Esophagus squamous epithelium (tissue), 5 donors: ENCODE data around the gene TM7SF3. TPM values are rescaled to one million over a fixed set of nuclear protein-coding genes. Genes with fewer than 3 reads are reported as not detected.
A peak's percentile ranks its signal among the peaks of the same experiment; 100 is the strongest.
"Not testable (repeated sequence)": the region's sequence is repeated elsewhere in the genome, so short reads cannot be mapped to it uniquely, and the experiment has no call there.

ENCODE experiments used
- DNase-seq: peaks from one replicate; lab custom pipeline; 2025; lab: John Stamatoyannopoulos, UW
- H3K27ac ChIP-seq, 4 donors: fragments of 200-600 bp; sonication (generic); one replicate each; pipeline ENCODE4 v1.5.1; 2016 to 2019; ENCODE audit warnings: mild to moderate bottlenecking in 1 of 4
- H3K27me3 ChIP-seq, 4 donors: fragments of 200-600 bp; sonication (generic); 1 replicate in 3 of 4; 2 replicates in 1 of 4; pipeline versions ENCODE4 v1.5.1 to v1.6.0; 2017 to 2021; ENCODE audit warnings: antibody characterized with exemption in 1 of 4
- H3K36me3 ChIP-seq, 3 donors: fragments of 200-600 bp; sonication (generic); one replicate each; pipeline ENCODE4 v1.5.1; 2016 to 2019
- H3K4me1 ChIP-seq, 3 donors: fragments of 200-600 bp; sonication (generic); one replicate each; pipeline ENCODE4 v1.5.1; 2017 to 2019
- H3K4me3 ChIP-seq, 4 donors: fragments of 200-600 bp; sonication (generic); 1 replicate in 3 of 4; 2 replicates in 1 of 4; pipeline ENCODE4 v1.5.1; 2016 to 2019; ENCODE audit warnings: mild to moderate bottlenecking in 2 of 4, moderate library complexity in 1 of 4
- H3K9me3 ChIP-seq, 3 donors: fragments of 200-600 bp; sonication (generic); one replicate each; pipeline ENCODE4 v1.5.1; 2016 to 2019
- CTCF ChIP-seq, 6 experiments: fragments of 450-650 bp in 4 of 6; fragments of 200-600 bp in 2 of 6; sonication (generic) in 2 of 6; IDR thresholded peaks; one replicate each; pipeline ENCODE4 v1.5.1; 2016 to 2019; ENCODE audit warnings: antibody characterized with exemption in 6 of 6, mild to moderate bottlenecking in 4 of 6, moderate library complexity in 4 of 6
- POLR2A ChIP-seq, 4 donors: fragments of 450-650 bp; IDR thresholded peaks; one replicate each; pipeline ENCODE4 v1.6.1; 2017; ENCODE audit warnings: antibody characterized with exemption in 4 of 4, mild to moderate bottlenecking in 4 of 4, moderate library complexity in 3 of 4
- WGBS, 2 donors: methylation state at CpG; one replicate each; pipeline ENCODE4 v1.1.5; 2018; 5-methylcytosine and 5-hydroxymethylcytosine counted together
- intact Hi-C: fragments of 100-400 bp; cut with DNase I; formaldehyde crosslinking; loops from one replicate; pipeline ENCODE4 v1.15.0; 2022
- total RNA-seq, 4 donors: library from RNA; depleted of rRNA; stranded (reverse); fragments of >200 nt; gene quantifications; one replicate each; pipeline ENCODE4 v1.1.0, GENCODE V29; 2016
- donor health status: DM: yes; HTN: yes; CAD: no.

TM7SF3 gene
- total RNA-seq, 4 donors from 2014 or later, result 58.2 to 122 (median 78.3) TPM

- TF ChIP-seq CTCF (IDR thresholded peaks at IDR 0.05) (no peak), POLR2A (IDR thresholded peaks at IDR 0.05) (no peak)
- Histone ChIP-seq H3K27me3 (no peaks in the 10 kb centered on the region), H3K36me3 (peaks cover 0 to 89% (median 0%) of the 10 kb centered on the region in 3 donors), H3K4me1 (no peaks in the 10 kb centered on the region), H3K4me3 (no peak overlapping the region), H3K27ac (no peak overlapping the region), H3K9me3 (no peaks in the 10 kb centered on the region)
- DNase-seq, result no peak
- WGBS, 2 donors, result 66 to 100% methylated on average over 1 of the region's 1 CpG
- intact Hi-C loops, result no loop called here
Observed at GRCh38 chr12:26961803-26962202, 52.4 kb downstream of the TM7SF3 start.

- H3K27me3 ChIP-seq, H3K4me3 ChIP-seq, DNase-seq, H3K27ac ChIP-seq, H3K4me1 ChIP-seq, H3K9me3 ChIP-seq, intact Hi-C loops: not testable (repeated sequence)
- 93 to 95% methylated on average over 7 of the region's 7 CpGs for WGBS, 2 donors
- peaks cover 0 to 89% (median 0%) of the 10 kb centered on the region in 3 donors for H3K36me3 ChIP-seq
Observed at GRCh38 chr12:26961391-26961790, 52.8 kb downstream of the TM7SF3 start.

- H3K27me3 ChIP-seq, result no peaks in the 10 kb centered on the region
- intact Hi-C loops, result no loop called here
- 70 to 76% methylated on average over 4 of the region's 4 CpGs for WGBS, 2 donors
- H3K36me3 ChIP-seq, result peaks cover 0 to 50% (median 0%) of the 10 kb centered on the region in 3 donors
- TF ChIP-seq CTCF (IDR thresholded peaks at IDR 0.05) (no peak), POLR2A (IDR thresholded peaks at IDR 0.05) (no peak)
- peaks cover 0 to 15% (median 0%) of the 10 kb centered on the region in 3 donors for H3K4me1 ChIP-seq
- H3K27ac ChIP-seq, result no peak overlapping the region
- no peak overlapping the region for H3K4me3 ChIP-seq
- peaks cover 0 to 4% (median 3%) of the 10 kb centered on the region in 3 donors for H3K9me3 ChIP-seq
- DNase-seq, result no peak
Observed at GRCh38 chr12:26954027-26954426, 60.2 kb downstream of the TM7SF3 start.

- no peak for DNase-seq
- Histone ChIP-seq H3K27ac (no peak overlapping the region), H3K4me3 (no peak overlapping the region), H3K27me3 (no peaks in the 10 kb centered on the region), H3K36me3 (peaks cover 0 to 51% (median 0%) of the 10 kb centered on the region in 3 donors), H3K4me1 (peaks cover 0 to 15% (median 0%) of the 10 kb centered on the region in 3 donors), H3K9me3 (peaks cover 0 to 10% (median 4%) of the 10 kb centered on the region in 3 donors)
- intact Hi-C loops, result no loop called here
- WGBS, 2 donors, result 59 to 75% methylated on average over 1 of the region's 1 CpG
- TF ChIP-seq CTCF (IDR thresholded peaks at IDR 0.05) (no peak), POLR2A (IDR thresholded peaks at IDR 0.05) (no peak)
Observed at GRCh38 chr12:26953447-26953846, 60.7 kb downstream of the TM7SF3 start.

GRCh38 chr12:26948309-26948708 lies 65.9 kb downstream of the TM7SF3 start:
- H3K9me3 ChIP-seq, result peaks cover 0 to 12% (median 4%) of the 10 kb centered on the region in 3 donors
- H3K27me3 ChIP-seq, result no peaks in the 10 kb centered on the region
- TF ChIP-seq CTCF (IDR thresholded peaks at IDR 0.05) (no peak), POLR2A (IDR thresholded peaks at IDR 0.05) (no peak)
- H3K4me1 ChIP-seq, result peaks cover 0 to 14% (median 0%) of the 10 kb centered on the region in 3 donors
- H3K36me3 ChIP-seq, result peaks cover 0 to 16% (median 0%) of the 10 kb centered on the region in 3 donors
- WGBS, 2 donors, result 60 to 63% methylated on average over 1 of the region's 1 CpG
- intact Hi-C loops, result no loop called here
- no peak for DNase-seq
- H3K27ac ChIP-seq, result no peak overlapping the region
- no peak overlapping the region for H3K4me3 ChIP-seq

- WGBS, 2 donors, result 46 to 55% methylated on average over 1 of the region's 1 CpG
- Histone ChIP-seq H3K4me3 (no peak overlapping the region), H3K27me3 (no peaks in the 10 kb centered on the region), H3K27ac (peak overlapping the region in 1 of 4 donors; percentile 7), H3K36me3 (no peaks in the 10 kb centered on the region), H3K4me1 (peaks cover 8 to 63% (median 9%) of the 10 kb centered on the region in 3 donors), H3K9me3 (no peaks in the 10 kb centered on the region)
- intact Hi-C loops, result no loop called here
- DNase-seq, result no peak
- TF ChIP-seq CTCF (IDR thresholded peaks at IDR 0.05) (no peak), POLR2A (IDR thresholded peaks at IDR 0.05) (no peak)
Observed at GRCh38 chr12:26941215-26941594, 73.0 kb downstream of the TM7SF3 start.
